DND-41 (cell line): ENCODE data around the gene EPB41L4A.

ENCODE experiments used
- CTCF ChIP-seq: IDR thresholded peaks from 2 replicates; pipeline ENCODE4 v1.5.1; 2012; ENCODE audit warnings: borderline replicate concordance, low read length, moderate library complexity, mild to moderate bottlenecking; ENCODE audit not compliant: poor library complexity, severe bottlenecking; ENCODE audit errors: extremely low read depth
- EZH2 ChIP-seq: IDR thresholded peaks from 3 replicates; pipeline ENCODE4 v1.6.1; 2012; ENCODE audit warnings: borderline replicate concordance, low read depth, mild to moderate bottlenecking, moderate library complexity, low read length, inconsistent platforms; ENCODE audit not compliant: severe bottlenecking

- TF ChIP-seq CTCF (no peak), EZH2 (no peak)
Measured at GRCh38 chr5:112165399-112165798, 253.7 kb downstream of the EPB41L4A start.
